Prostate gland (tissue), 2 donors: ENCODE data around the gene KCTD15.

Source experiments
- CTCF ChIP-seq, 4 experiments: fragments of 200-600 bp in 2 of 4; fragments of 450-650 bp in 2 of 4; sonication (generic) in 2 of 4; IDR thresholded peaks; 1 replicate in 3 of 4; 2 replicates in 1 of 4; pipeline ENCODE4 v1.5.1; 2016 to 2019; ENCODE audit warnings: antibody characterized with exemption in 4 of 4, mild to moderate bottlenecking in 2 of 4, moderate library complexity in 2 of 4
- POLR2A ChIP-seq: fragments of 450-650 bp; IDR thresholded peaks from one replicate; pipeline ENCODE4 v1.6.1; 2016; ENCODE audit warnings: antibody characterized with exemption, mild to moderate bottlenecking

GRCh38 chr19:33777351-33777750, 19.3 kb upstream of the KCTD15 start:
- TF ChIP-seq CTCF (IDR thresholded peaks at IDR 0.05) (no peak), POLR2A (no peak)
